Transverse colon (tissue), 3 donors: ENCODE results near the gene STAT3.

Experiments
- CTCF ChIP-seq, 5 experiments: fragments of 200-600 bp in 3 of 5; fragments of 450-650 bp in 2 of 5; sonication (generic) in 3 of 5; IDR thresholded peaks; 1 replicate in 2 of 5; 2 replicates in 3 of 5; pipeline ENCODE4 v1.5.1; 2016 to 2017; ENCODE audit warnings: antibody characterized with exemption in 5 of 5, inconsistent platforms in 3 of 5, mild to moderate bottlenecking in 2 of 5, moderate library complexity in 1 of 5
- EP300 ChIP-seq: sonication (generic); formaldehyde crosslinking; IDR thresholded peaks from one replicate; pipeline ENCODE4 v1.6.1; 2017; ENCODE audit warnings: antibody characterized with exemption, low read depth

DNA sequence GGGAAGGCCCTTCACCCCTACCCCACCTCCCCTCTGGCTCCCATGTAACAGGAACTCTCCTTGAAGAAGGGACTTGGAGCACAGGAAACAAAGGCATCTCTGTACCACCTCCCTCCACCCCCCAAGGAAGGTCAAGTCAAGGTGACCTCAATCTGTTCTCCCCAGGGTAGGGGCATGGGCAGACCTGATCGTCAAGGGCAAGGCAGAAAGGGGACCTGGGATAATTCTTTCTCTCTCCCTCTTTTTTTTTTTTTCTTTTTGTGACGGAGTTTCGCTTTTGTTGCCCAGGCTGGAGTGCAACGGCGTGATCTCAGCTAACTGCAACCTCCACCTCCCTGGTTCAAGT is 104.2 kb downstream of the STAT3 start:
- TF ChIP-seq CTCF (IDR thresholded peaks at IDR 0.05) (no peak), EP300 (no peak)
